PC-9 (cell line): ENCODE measurements around the gene SUMF2.

Source experiments
- CTCF ChIP-seq: fragments of 200-600 bp; sonication (generic); conservative IDR thresholded peaks from 2 replicates; pipeline ENCODE4 v1.6.1; 2017; ENCODE audit warnings: mixed run types, antibody characterized with exemption, mild to moderate bottlenecking, moderate library complexity
- EZH2 ChIP-seq: fragments of 200-600 bp; sonication (generic); IDR thresholded peaks from 2 replicates; pipeline ENCODE4 v1.8.0; 2017; ENCODE audit warnings: antibody characterized with exemption, low read depth

GRCh38 chr7:56091591-56091990 lies 27.5 kb downstream of the SUMF2 start:
- TF ChIP-seq CTCF (no peak), EZH2 (no peak)
